Cardiac septum (tissue), 1 donor: ENCODE results near the gene CD151. TPM values are rescaled to one million over a fixed set of nuclear protein-coding genes. Genes with fewer than 3 reads are reported as not detected.

ENCODE experiments used
- DNase-seq: peaks from one replicate; pipeline ENCODE4 v3.0.0-alpha.2; 2020; ENCODE audit warnings: low spot score
- intact Hi-C: fragments of 100-400 bp; cut with DNase I; formaldehyde crosslinking; loops from one replicate; pipeline ENCODE4 v1.14.0; 2022
- total RNA-seq: library from RNA; stranded (reverse); fragmentation: NEBNext Ultra II Directional; extraction: Animal tissue kit (Norgen Biotek cat#: 25700); gene quantifications from one replicate; pipeline ENCODE4 v1.2.1, GENCODE V29; 2021
- donor health status: DM: no; HTN: no; CAD: no.

Gene CD151
- total RNA-seq, 1 donor from 2014 or later = 625 TPM

DNA sequence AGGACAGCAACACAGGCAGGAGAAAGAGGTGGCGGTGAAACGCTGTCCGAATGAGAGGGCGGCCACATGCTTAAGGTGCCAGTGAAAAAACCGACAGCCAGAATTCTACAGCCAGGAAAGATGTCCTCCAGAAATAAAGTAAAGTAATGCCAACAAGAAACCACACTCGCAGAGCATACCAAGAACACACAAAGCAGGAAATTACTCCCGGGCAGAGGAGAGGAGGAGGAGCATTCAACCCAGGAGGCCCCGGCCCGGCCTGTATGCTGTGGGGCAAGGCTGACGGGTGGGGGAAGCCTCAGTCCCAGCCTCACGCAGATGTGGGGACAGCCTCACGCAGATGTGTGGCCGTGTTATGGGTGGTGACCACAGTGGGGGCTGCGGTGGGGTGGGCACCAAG is 49.8 kb downstream of the CD151 start:
- no peak for DNase-seq
- intact Hi-C loops = no loop called here

DNA sequence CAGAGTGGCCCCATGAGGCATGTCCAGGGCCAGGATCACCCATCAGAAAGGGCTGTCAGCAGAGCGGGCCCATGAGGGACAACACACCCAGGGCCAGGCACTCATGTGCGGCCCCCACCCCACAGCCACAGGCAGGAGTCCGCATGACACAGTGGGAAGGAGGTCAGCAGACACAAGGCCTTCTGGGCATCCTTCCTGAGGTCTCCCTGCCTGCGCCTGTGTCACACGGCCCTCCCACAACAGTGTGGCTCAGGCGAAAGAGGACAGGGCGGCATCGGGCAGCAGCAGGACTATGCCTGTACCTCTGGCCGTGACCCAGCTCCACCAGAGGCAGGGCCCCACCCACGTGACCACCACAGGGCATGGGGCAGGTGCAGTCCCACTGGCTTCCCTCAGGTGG is 50.8 kb downstream of the CD151 start:
- DNase-seq = no peak
- intact Hi-C loops = no loop called here

DNA sequence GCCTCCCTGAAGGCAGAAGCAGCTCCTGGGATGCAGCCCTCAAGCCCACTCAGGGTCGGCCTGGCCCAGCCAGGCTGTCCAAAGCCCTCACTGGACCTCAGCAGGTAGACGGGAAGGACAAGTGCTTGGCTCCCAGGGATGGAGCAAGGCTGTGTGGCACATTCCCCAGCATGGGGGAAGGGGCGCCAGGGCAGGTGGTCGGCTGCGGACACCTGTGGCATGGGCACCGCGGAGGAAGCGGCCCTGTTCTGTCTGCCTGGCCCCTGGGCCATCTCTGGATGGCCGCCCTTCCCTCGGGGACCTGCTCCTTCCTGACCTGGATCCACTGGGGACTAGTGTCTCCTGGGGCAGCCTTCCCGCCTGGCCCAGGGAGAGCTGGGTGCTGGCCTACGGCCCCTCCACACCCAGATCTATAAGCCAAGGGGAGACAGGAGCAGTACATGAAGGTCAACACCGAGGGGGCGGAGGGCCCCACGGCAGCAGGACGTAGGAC is 51.9 kb downstream of the CD151 start:
- no peak for DNase-seq
- intact Hi-C loops = no loop called here

DNA sequence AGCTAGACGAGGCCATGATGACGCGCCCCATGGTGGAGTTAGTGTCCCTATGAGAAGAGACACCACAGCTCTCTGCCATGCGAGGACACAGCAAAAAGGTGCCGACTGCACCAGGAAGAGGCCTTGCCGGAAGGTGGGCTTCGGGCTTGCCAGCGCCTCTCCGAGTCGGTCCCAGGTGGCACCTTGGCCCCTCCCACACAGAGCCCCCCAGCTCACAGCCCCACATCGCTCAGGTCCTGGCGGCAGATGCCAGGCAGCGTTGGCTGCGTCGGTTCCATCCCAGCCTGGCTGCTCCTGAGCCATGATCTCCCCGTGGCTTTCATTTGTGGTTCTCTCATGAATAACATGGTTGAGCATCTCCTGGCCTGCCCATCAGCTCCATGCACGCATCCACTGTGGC is 53.8 kb downstream of the CD151 start:
- intact Hi-C loops = no loop called here
- no peak for DNase-seq

DNA sequence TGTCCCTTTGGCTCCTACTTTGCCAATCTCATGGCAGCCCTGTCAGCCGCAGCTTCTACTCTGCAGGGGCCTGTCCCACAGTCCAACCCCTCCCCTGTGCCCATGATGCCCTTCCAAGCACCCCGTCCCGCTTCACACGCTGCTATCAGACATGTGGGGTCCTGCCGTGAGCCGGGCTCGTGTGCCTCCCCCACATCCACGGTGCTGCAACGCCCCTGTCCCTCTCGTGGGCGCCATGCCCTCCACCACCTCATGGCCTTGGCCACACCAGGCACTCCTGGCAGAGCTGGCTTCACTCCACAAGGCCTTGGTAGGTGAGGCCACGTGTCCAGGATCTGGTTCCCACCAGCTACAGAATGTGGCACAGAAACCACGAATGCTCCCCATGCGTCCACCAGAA is 54.8 kb downstream of the CD151 start:
- DNase-seq = no peak
- intact Hi-C loops = no loop called here

Other genes with a start within 250 kb of the CD151 start
- 9.7 TPM for gene IRF7, start 217.0 kb upstream of the CD151 start, total RNA-seq
- gene CDHR5, start 208.0 kb upstream of the CD151 start, total RNA-seq = not detected
- not detected for gene SCT, start 205.8 kb upstream of the CD151 start, total RNA-seq
- 0.81 TPM for gene DRD4, start 195.7 kb upstream of the CD151 start, total RNA-seq
- gene DEAF1, start 137.7 kb upstream of the CD151 start, total RNA-seq = 21.3 TPM
- 15.5 TPM for gene TMEM80, start 137.1 kb upstream of the CD151 start, total RNA-seq
- gene EPS8L2, start 126.7 kb upstream of the CD151 start, total RNA-seq = 2.3 TPM
- 92.4 TPM for gene TALDO1, start 85.5 kb upstream of the CD151 start, total RNA-seq
- gene GATD1, start 55.5 kb upstream of the CD151 start, total RNA-seq = 38.7 TPM
- 0.65 TPM for gene CEND1, start 42.9 kb upstream of the CD151 start, total RNA-seq
- 4.7 TPM for gene SLC25A22, start 34.7 kb upstream of the CD151 start, total RNA-seq
- 12.1 TPM for gene PIDD1, start 27.7 kb upstream of the CD151 start, total RNA-seq
- 781 TPM for gene RPLP2, start 23.0 kb upstream of the CD151 start, total RNA-seq
- 209 TPM for gene PNPLA2, start 14.0 kb upstream of the CD151 start, total RNA-seq
- gene CRACR2B, start 5.0 kb upstream of the CD151 start, total RNA-seq = 12.2 TPM
- 202 TPM for gene POLR2L, start 9.6 kb downstream of the CD151 start, total RNA-seq
- gene TSPAN4, start 9.9 kb downstream of the CD151 start, total RNA-seq = 27.9 TPM
- 63.7 TPM for gene CHID1, start 77.9 kb downstream of the CD151 start, total RNA-seq
- gene AP2A2, start 92.9 kb downstream of the CD151 start, total RNA-seq = 40.3 TPM
- not detected for gene MUC6, start 203.8 kb downstream of the CD151 start, total RNA-seq
- gene MUC2, start 241.9 kb downstream of the CD151 start, total RNA-seq = 0.03 TPM